ENCODE data around the gene ETNPPL. TPM values are rescaled to one million over a fixed set of nuclear protein-coding genes. Genes with fewer than 3 reads are reported as not detected.

ETNPPL gene
- total and polyA plus RNA-seq, 2 of the 4 experiments (the other 2 are of a cell fraction): not detected

GRCh38 chr4:108696160-108696559 lies 66.7 kb downstream of the ETNPPL start:
- Histone ChIP-seq H2BK120ac (ENCODE audit: low read depth, low read length) (no peak overlapping the region), H2AK5ac (ENCODE audit: low read depth, low read length) (no peak overlapping the region), H3K9me3 (ENCODE audit: control insufficient read depth, insufficient read depth, low read length) (no peaks in the 10 kb centered on the region), H4K5ac (ENCODE audit: low read depth, low read length) (no peak overlapping the region), H3K27ac (ENCODE audit: insufficient read depth, low read length) (no peak overlapping the region), H4K20me1 (ENCODE audit: insufficient read depth, low read length) (no peaks in the 10 kb centered on the region), H3K27me3 (ENCODE audit: control insufficient read depth, insufficient read depth, low read length) (peaks cover 1% of the 10 kb centered on the region), H4K91ac (ENCODE audit: insufficient read depth, low read depth, low read length) (no peak overlapping the region), H2BK20ac (ENCODE audit: low read depth, low read length) (no peak overlapping the region), H3K4me1 (ENCODE audit: control insufficient read depth, insufficient read depth, low read length) (no peaks in the 10 kb centered on the region), H3K36me3 (ENCODE audit: control insufficient read depth, insufficient read depth, low read length) (no peaks in the 10 kb centered on the region), H4K8ac (ENCODE audit: low read depth in 2 of 2, low read length in 2 of 2) (no peak overlapping the region), H2AFZ (replicated peaks; ENCODE audit: low read length, poor library complexity) (no peak overlapping the region), H3K4ac (ENCODE audit: low read depth, low read length) (no peak overlapping the region), H3K23ac (ENCODE audit: low read depth, low read length) (no peak overlapping the region), H2BK15ac (ENCODE audit: low read depth, low read length) (no peak overlapping the region), H3K56ac (ENCODE audit: extremely low read depth, insufficient read depth, low read length) (no peak overlapping the region), H2BK5ac (ENCODE audit: low read depth, low read length, poor library complexity, severe bottlenecking) (no peak overlapping the region), H3K79me1 (ENCODE audit: low read depth in 1 of 2, low read length in 2 of 2) (no peaks in the 10 kb centered on the region), H3K4me3 (ENCODE audit: insufficient read depth, low read depth, low read length) (no peak overlapping the region), H2AK9ac (replicated peaks; ENCODE audit: low read depth, low read length, poor library complexity) (no peak overlapping the region), H3K14ac (replicated peaks; ENCODE audit: low read depth, low read length) (no peak overlapping the region), H3K18ac (ENCODE audit: low read depth, low read length) (no peak overlapping the region), H3K9me1 (ENCODE audit: insufficient read depth, low read length) (no peaks in the 10 kb centered on the region), H3K4me2 (ENCODE audit: low read depth, low read length) (no peak overlapping the region), H3K9ac (ENCODE audit: low read depth, low read length) (no peak overlapping the region)
- ChIA-PET POLR2A (ENCODE audit: unreplicated experiment) (no interaction called here), CTCF (no interaction called here)
- TF ChIP-seq USF2 (IDR thresholded peaks at IDR 0.05; ENCODE audit: low read depth, low read length): no peak
- no peak for TF ChIP-seq MAZ (IDR thresholded peaks at IDR 0.05; ENCODE audit: borderline replicate concordance, low read depth, low read length)
- TF ChIP-seq RAD21 (IDR thresholded peaks at IDR 0.05; ENCODE audit: low read length): no peak
- no peak for TF ChIP-seq BHLHE40 (IDR thresholded peaks at IDR 0.05; ENCODE audit: low read depth, low read length)
- no peak for TF ChIP-seq NFE2L2 (IDR thresholded peaks at IDR 0.05; ENCODE audit: low read depth, low read length)
- TF ChIP-seq POLR2A (IDR thresholded peaks at IDR 0.05; ENCODE audit: low read depth, low read length): no peak
- no peak for TF ChIP-seq MAFK (IDR thresholded peaks at IDR 0.05; ENCODE audit: low read depth, low read length)
- TF ChIP-seq ELK1 (IDR thresholded peaks at IDR 0.05; ENCODE audit: borderline replicate concordance, low read depth, low read length): no peak
- TF ChIP-seq FOS (IDR thresholded peaks at IDR 0.05; ENCODE audit: low read depth, low read length): no peak
- no peak for TF ChIP-seq SMC3 (IDR thresholded peaks at IDR 0.05; ENCODE audit: low read depth, low read length)
- no peak for TF ChIP-seq RFX5 (IDR thresholded peaks at IDR 0.05; ENCODE audit: low read depth, low read length)
- TF ChIP-seq CTCF (conservative IDR thresholded peaks at IDR 0.05; ENCODE audit: low read depth, low read length): no peak
- TF ChIP-seq CHD1 (IDR thresholded peaks at IDR 0.05; ENCODE audit: low read depth, low read length): no peak
- TF ChIP-seq CEBPB (IDR thresholded peaks at IDR 0.05; ENCODE audit: low read depth, low read length): no peak
- no peak for TF ChIP-seq MXI1 (IDR thresholded peaks at IDR 0.05; ENCODE audit: borderline replicate concordance, low read depth, low read length)
- WGBS, 2 experiments (ENCODE audit: extremely low coverage in 2 of 2, insufficient read length in 1 of 2): 80% methylated on average over 1 of the region's 3 CpGs; no CpG with 5 or more reads in 1 of the 2 experiments
- no TSS peak for BruUV-seq (replicated peaks)
- ATAC-seq (ENCODE audit: low read depth) (no peak), DNase-seq (no peak)
- dilution Hi-C loops (cut with HindIII; ENCODE audit: low sequenced_read_pairs, unreplicated experiment) (no loop called here), intact Hi-C loops (cut with micrococcal nuclease) (no loop called here), in situ Hi-C loops (cut with MboI; ENCODE audit: low sequenced_read_pairs) (no loop called here)
